T-helper 17 cell (primary cell): ENCODE data around the gene KLHL18. TPM values are rescaled to one million over a fixed set of nuclear protein-coding genes. Genes with fewer than 3 reads are reported as not detected.

Source experiments
- ATAC-seq: fragments of 150-1000 bp; cut with Tn5 transposase; 2 replicates; pipeline ENCODE4 v1.10.0; 2021; ENCODE audit warnings: mild to moderate bottlenecking, moderate library complexity
- DNase-seq, 3 donors: peaks; one replicate each; pipeline versions ENCODE4 v3.0.0 to v3.0.0-alpha.2; 2020 to 2021
- H3K9me3 ChIP-seq: one replicate; pipeline ENCODE4 v1.7.0; 2013; ENCODE audit warnings: low read length, mild to moderate bottlenecking; ENCODE audit not compliant: control insufficient read depth, poor library complexity, severe bottlenecking
- H3K27ac Mint-ChIP-seq: one replicate; pipeline ENCODE4 v1.8.0; 2022; ENCODE audit warnings: mild to moderate bottlenecking, moderate library complexity, mixed read lengths
- H3K27me3 Mint-ChIP-seq: one replicate; pipeline ENCODE4 v1.8.0; 2022; ENCODE audit warnings: mixed read lengths
- H3K36me3 Mint-ChIP-seq: one replicate; pipeline ENCODE4 v1.8.0; 2022; ENCODE audit warnings: low read depth, mixed read lengths
- H3K4me1 Mint-ChIP-seq: one replicate; pipeline ENCODE4 v1.8.0; 2022; ENCODE audit warnings: mild to moderate bottlenecking, mixed read lengths
- H3K4me3 Mint-ChIP-seq: one replicate; pipeline ENCODE4 v1.8.0; 2022; ENCODE audit warnings: mild to moderate bottlenecking, moderate library complexity, mixed read lengths
- total RNA-seq, 4 donors: library from RNA in 2 of 4; stranded (reverse) in 2 of 4; gene quantifications; one replicate each; pipeline ENCODE4 v1.2.3 and lab custom pipeline; 2022 to 2026

The KLHL18 gene
- total RNA-seq, 2 donors from 2014 or later, result 47.0 to 50.8 TPM

DNA sequence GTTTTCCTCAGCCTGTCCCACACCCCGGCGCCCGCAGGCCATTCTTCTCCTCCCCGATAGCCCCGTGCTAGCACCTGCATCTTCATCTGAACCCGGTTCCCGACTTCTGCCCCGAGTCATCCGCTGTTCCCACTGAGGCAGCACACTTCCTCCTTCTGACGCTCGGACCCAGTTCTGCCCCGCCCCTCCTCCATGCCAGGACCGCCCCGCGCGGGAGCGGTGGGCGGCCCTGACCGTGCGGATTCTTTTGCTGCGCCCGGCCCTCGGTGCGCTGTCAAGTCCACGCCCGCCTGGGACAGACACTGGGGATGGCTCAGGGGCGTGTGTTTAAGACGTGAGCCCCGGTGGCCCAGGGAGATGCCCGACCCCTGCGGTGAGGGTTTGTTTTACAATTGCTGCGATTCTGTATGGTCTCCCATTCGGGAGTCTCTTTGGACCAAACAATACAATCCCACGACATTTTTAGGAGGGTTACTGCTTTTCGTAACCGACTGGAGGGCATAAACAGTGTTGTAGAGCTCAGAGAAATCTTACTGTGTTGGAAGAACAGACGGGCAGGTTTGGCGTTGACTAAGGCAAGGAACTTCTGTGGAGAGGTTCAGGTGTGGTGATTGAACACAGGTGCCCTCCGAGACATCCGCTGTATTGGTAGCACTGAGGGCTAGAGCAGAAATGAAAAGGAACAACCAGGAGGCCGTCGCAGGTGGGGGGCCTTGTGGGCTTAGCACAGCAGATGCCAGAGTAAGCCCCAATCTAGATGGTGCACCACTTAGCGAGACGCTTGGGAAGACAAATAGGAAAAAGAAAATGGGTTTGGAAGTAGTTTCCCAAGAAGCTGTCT, 98.8 kb downstream of the KLHL18 start:
- peaks cover 10% of the 10 kb centered on the region for H3K36me3 Mint-ChIP-seq

DNA sequence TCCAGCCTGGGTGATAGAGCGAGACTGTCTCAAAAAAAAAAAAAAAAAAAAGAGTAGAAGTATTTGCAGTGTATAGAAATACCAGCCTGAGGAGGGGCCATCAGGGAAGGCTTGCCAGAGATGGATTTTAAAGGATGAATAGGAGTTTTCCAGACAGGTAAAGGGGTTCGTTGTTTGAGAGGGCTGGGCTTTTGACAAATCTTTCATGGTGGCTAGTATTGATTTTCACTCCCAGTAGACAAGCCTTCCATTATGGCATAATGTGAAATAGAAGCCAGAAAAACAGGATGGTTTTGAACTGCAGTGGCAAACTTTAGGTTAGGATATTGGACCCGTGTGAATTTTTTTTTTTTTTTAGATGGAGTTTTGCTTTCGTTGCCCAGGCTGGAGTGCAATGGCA, 101.7 kb downstream of the KLHL18 start:
- no peaks in the 10 kb centered on the region for H3K27me3 Mint-ChIP-seq
- no peaks in the 10 kb centered on the region for H3K9me3 ChIP-seq
- ATAC-seq, result no peak
- H3K4me3 Mint-ChIP-seq, result no peak overlapping the region
- peaks cover 45% of the 10 kb centered on the region for H3K4me1 Mint-ChIP-seq
- no peak overlapping the region for H3K27ac Mint-ChIP-seq
- DNase-seq, result no peak
- peaks cover 10% of the 10 kb centered on the region for H3K36me3 Mint-ChIP-seq

More for the DNA sequence above, 98.8 kb downstream of the KLHL18 start:
- Mint-ChIP-seq H3K4me1 (peaks cover 40% of the 10 kb centered on the region), H3K4me3 (peak overlapping the region; percentile 99), H3K27ac (peak overlapping the region; percentile 100), H3K27me3 (no peaks in the 10 kb centered on the region)
- ATAC-seq (peak; percentile 41), DNase-seq (peak; percentile 36 to 62 (median 57))
- no peaks in the 10 kb centered on the region for H3K9me3 ChIP-seq

DNA sequence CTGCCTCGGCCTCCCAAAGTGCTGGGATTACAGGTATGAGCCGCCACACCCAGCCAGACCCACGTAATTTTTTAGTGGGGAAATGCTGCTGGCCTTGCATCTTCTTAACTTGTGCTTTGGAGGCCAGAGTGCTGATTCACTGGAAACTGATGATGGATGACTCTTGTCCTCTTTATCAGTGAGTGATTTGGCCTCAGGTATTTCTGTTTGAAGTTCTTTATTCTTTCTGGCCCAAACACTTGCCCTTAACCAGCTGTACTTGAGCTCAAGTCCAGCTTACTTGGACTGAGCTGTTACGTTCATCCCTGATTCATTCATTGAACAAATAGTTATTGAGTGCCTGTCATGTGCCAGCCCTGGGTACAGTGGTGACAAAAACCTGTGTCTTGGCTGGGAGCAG, 102.3 kb downstream of the KLHL18 start:
- no peaks in the 10 kb centered on the region for H3K9me3 ChIP-seq
- H3K27ac Mint-ChIP-seq, result no peak overlapping the region
- ATAC-seq (no peak), DNase-seq (no peak)
- H3K4me1 Mint-ChIP-seq, result peaks cover 40% of the 10 kb centered on the region
- H3K4me3 Mint-ChIP-seq, result no peak overlapping the region
- H3K36me3 Mint-ChIP-seq, result peaks cover 10% of the 10 kb centered on the region
- H3K27me3 Mint-ChIP-seq, result no peaks in the 10 kb centered on the region

DNA sequence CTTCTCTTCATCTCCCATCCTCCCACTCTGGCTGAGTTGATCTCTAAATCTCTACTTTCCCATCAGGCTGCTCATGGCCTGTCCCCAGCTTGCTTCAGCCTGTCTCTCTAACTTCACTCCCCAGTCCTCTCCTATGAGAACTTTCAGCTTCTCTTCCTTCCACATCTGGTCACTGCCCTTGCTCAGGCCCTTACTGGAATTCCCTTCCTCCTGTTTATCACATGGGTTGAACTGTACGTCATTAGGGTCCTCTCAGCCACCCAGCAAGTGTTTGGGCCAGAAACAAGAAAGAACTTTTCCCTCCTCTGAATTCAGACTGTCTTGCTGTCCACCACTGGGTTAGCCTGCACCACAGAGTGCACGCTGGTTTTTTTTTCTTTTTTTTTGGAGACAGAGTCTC, 103.1 kb downstream of the KLHL18 start:
- H3K9me3 ChIP-seq, result no peaks in the 10 kb centered on the region
- Mint-ChIP-seq H3K36me3 (peaks cover 8% of the 10 kb centered on the region), H3K27ac (peak overlapping the region; percentile 81), H3K4me1 (peaks cover 36% of the 10 kb centered on the region), H3K27me3 (no peaks in the 10 kb centered on the region), H3K4me3 (no peak overlapping the region)
- no peak for DNase-seq
- no peak for ATAC-seq

DNA sequence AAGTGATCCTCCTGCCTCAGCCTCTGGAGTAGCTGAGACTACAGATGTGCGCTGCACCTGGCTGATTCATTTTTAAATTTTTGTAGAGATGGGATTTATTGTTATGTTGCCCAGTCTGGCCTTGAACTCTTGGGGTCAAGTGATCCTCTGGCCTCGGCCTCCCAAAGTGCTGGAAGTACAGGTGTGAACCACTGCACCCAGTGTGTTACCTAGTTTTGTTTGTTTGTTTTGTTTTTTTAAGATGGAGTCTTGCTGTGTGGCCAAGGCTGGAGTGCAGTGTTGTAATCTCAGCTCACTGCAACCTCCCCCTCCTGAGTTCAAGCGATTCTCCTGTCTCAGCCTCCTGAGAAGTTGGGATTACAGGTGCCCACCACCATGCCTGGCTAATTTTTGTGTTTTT, 110.2 kb downstream of the KLHL18 start:
- Mint-ChIP-seq H3K27me3 (no peaks in the 10 kb centered on the region), H3K36me3 (no peaks in the 10 kb centered on the region), H3K4me3 (no peak overlapping the region), H3K27ac (peak overlapping the region; percentile 66), H3K4me1 (peaks cover 16% of the 10 kb centered on the region)
- H3K9me3 ChIP-seq, result no peaks in the 10 kb centered on the region
- no peak for ATAC-seq
- no peak for DNase-seq

DNA sequence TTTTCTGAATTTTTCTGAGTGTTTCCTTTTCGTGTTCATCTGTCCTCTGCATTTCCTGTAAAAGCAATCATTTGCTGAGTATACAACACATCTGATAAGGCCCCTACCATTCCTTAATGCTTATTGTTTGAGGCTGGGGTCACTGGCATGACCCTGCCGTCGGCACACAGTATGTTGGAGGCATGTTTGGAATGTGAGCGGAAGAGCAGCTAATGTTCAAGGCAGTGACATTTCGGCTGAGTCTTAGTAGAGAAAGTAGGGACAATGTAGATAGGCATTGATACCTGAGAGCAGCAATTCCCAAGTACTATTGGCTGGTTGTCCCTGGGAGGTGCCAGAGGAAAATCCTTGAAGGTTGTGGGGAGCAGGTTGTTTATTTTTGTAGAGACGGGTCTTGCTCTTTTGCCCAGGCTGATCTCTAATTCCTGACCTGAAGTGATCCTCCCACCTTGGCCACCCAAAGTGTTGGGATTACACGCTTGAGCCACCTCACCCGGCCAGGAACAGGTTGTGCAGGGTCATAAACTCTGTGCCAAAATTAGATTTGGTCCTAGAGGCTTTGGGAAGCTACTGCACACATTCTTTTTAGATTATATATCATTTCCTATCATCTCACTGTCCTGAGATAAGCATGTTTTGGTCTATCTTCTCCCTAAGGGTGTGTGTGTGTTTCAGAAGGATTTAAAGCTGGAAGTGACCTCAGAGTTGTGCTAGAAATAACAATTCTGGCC, 111.6 kb downstream of the KLHL18 start:
- no peak for ATAC-seq
- Mint-ChIP-seq H3K27ac (peak overlapping the region; percentile 66), H3K4me1 (peaks cover 14% of the 10 kb centered on the region), H3K4me3 (no peak overlapping the region), H3K27me3 (no peaks in the 10 kb centered on the region), H3K36me3 (no peaks in the 10 kb centered on the region)
- no peak for DNase-seq
- H3K9me3 ChIP-seq, result no peaks in the 10 kb centered on the region

DNA sequence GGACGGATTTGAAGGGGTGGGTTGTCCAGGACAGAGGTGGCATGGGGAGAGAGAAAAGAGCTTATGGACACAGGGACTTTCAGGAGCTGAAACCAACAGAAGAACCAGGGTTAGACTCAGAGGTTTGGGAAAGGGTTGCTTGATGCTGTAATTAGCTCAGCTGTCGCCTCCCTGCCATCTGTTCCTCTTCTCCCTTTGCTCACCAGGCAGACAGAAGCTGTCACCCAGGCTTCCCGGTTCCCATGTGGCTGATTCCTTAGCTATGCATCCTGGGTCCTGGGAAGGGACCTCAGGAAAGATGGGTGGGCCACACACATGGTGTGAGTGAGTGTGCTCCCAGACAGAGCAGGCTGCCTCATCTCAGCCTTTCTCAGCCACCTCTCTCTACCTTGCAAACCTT, 112.1 kb downstream of the KLHL18 start:
- no peak for ATAC-seq
- DNase-seq, result no peak
- no peaks in the 10 kb centered on the region for H3K9me3 ChIP-seq
- Mint-ChIP-seq H3K4me1 (peaks cover 14% of the 10 kb centered on the region), H3K27me3 (no peaks in the 10 kb centered on the region), H3K4me3 (no peak overlapping the region), H3K27ac (peak overlapping the region; percentile 66), H3K36me3 (no peaks in the 10 kb centered on the region)

Other genes starting within 250 kb of the KLHL18 start
- 10 to 100 TPM; 76.1 to 86.9 TPM for gene SETD2, start 118.8 kb upstream of the KLHL18 start, total RNA-seq
- gene KIF9, start 145 bp upstream of the KLHL18 start, total RNA-seq, result 10 to 100 TPM; 15.3 to 24.6 TPM
- gene PTPN23, start 98.1 kb downstream of the KLHL18 start, total RNA-seq, result 10 to 100 TPM; 36.8 to 38.6 TPM
- 10 to 100 TPM; 78.5 to 81.9 TPM for gene SCAP, start 193.0 kb downstream of the KLHL18 start, total RNA-seq
- gene ELP6, start 230.8 kb downstream of the KLHL18 start, total RNA-seq, result 10 to 100 TPM; 17.1 to 24.3 TPM